Measurements from ENCODE around the gene MPDU1.
"Not testable (repeated sequence)": the region's sequence is repeated elsewhere in the genome, so short reads cannot be mapped to it uniquely, and the experiment has no call there.

MPDU1 gene

DNA sequence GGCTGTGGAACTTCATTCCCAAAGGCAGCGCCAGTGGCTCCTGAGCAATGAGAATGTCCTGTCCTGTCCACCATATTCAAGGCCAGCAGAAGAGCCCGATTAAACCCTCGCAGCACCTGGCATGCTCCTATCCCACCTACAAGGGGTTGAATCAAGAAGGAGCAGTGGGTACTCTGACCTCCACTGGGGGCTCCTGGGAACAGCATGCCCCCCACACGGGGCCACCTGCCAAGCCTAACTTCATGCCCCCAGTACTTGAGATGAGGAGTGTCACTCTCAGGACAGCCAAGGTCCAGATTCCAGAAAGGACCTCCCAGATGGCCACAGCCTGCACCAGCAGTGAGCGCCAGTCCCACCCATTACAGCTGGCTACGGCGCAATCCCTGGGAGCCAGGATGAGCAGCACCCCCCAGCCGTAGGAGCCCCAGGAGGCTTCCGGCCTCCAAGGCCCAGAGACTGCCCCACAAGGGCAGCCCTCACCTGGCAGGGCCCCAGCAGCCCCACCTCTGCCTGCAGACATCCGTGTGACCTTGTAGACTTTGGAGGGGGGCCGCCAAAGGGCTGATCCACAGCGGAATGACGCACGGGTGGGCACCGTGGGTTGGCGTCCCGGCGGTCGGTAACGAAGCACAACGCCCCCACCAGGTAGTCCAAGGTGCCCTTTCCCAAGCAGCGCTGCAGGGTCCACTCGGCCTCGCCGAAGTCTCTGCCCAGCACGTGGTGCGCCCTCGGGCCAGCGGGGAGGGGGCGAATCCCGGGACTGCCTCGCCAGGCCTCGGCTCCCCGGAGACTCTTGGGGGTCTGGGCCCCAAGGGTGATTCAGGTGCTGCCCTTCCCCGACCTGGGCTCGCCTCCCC, 1.0 kb upstream of the MPDU1 start:
- DNase-seq, result no peak

- DNase-seq, result no peak
These were observed 3.2 kb downstream of the MPDU1 start for GRCh38 chr17:7586673-7587419.

DNA sequence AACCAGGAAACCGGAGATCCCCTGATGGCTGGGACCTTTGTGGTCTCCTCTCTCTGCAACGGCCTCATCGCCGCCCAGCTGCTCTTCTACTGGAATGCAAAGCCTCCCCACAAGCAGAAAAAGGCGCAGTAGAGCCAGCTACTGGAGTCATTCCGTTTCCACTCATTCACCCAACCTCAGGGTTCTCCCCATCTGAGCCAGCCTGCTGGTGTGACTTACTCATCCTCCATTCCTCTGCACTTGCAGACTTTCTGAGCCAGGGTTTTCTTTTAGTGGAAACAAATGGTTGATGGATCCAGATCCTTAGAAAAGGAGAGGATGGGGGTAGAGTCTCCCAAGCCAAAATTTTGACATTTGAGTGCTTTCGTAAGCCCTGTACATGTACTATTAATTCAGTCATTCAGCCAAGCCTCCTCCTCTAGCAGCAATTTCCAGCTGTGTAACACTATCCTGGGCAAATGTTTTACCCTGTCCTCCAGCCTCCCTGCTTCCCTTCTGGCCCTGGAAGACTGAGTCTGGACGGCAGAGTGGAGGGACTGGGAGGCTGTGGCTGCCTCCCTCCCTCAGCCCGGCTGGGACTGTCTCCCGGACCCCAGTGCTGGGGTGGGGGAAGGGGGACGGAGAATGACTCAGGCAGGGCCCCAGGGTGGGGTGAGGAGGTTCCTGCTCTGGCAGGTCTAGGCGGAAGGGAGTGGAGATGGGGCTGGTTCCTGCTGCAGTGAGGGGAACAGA, 3.9 kb downstream of the MPDU1 start:
- DNase-seq, result peak; percentile 95

GRCh38 chr17:7588553-7589203, 5.0 kb downstream of the MPDU1 start:
- DNase-seq, result no peak

- peak; percentile 83 for DNase-seq
These were observed 5.7 kb downstream of the MPDU1 start for GRCh38 chr17:7589204-7589868.

- DNase-seq, result no peak
These were observed 6.4 kb downstream of the MPDU1 start, which contains the start of gene SOX15 for GRCh38 chr17:7589891-7590691. TSS of gene SOX15 (minus strand) at chr17:7590094. CDS start at chr17:7589676, 418 bp downstream.

GRCh38 chr17:7590743-7591142, 7.1 kb downstream of the MPDU1 start:
- peak; percentile 63 for DNase-seq

- no peak for DNase-seq
These were observed 7.9 kb downstream of the MPDU1 start for GRCh38 chr17:7591596-7591995.

DNA sequence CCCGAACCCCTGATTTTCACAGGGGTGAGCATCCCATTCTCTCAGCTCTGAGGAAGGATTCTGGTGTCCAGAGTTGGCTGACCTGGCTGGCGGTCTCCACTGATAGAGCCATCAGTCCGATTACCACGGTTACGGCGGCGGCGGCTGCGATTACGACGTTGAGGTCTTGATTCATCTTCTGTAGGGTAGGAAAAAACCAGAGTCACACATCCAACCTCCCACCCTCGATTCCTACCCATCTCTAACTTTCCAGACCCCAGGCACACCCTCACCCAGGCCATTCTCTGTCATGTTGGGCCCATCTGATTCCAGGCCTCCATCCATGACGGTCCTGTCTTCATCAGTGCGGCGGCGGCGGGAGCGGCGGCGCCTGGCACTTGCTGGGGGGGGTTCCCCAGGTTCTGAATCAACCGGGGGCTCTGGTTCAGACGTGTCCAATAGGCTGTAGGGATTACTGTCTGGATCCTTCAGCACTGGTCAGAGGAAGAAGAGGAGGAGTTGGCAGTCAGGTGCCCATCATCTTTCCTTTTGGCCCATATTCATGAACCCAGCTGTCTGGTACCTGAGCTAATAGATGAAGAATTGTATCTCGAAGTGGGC, 8.9 kb downstream of the MPDU1 start:
- no peak for DNase-seq

DNA sequence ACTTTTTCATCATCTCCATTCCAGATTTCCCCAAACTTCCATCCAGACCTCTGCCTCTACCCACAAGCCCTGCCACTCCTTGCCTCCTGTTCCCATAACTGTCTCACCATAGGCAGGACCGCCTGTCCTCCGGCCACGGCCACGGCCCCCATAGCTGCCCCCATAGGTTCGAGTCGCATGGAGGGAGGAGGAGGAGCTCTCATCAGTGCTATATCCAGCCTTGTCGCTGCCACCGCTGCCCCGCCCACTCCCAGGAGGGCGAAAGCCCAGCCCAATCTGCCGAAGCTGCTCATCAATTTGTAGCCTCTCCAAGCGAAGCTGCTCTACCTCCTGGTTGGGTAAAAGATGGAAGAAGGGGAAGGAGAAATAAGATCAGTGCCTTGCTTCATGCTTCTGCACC, 9.6 kb downstream of the MPDU1 start:
- DNase-seq, result no peak

DNA sequence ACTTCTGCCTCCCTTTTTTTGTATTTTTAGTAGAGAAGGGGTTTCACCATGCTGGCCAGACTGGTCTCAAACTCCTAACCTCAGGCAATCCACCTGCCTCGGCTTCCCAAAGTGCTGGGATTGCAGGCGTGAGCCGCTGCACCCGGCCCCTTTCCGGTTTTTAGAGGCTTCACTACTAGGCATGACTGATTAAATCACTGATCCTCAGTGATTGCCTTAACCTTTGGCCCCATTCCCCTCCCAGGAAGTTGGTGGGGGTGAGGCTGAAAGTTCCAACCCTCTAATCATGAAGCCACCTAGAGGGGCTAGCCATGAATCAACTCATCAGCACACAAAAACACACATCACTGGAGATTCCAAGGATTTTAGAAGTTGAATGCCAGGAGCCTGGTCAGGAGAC, 13.9 kb downstream of the MPDU1 start:
- DNase-seq, result not testable (repeated sequence)

GRCh38 chr17:7606280-7606679, 22.6 kb downstream of the MPDU1 start:
- no peak for DNase-seq

DNA sequence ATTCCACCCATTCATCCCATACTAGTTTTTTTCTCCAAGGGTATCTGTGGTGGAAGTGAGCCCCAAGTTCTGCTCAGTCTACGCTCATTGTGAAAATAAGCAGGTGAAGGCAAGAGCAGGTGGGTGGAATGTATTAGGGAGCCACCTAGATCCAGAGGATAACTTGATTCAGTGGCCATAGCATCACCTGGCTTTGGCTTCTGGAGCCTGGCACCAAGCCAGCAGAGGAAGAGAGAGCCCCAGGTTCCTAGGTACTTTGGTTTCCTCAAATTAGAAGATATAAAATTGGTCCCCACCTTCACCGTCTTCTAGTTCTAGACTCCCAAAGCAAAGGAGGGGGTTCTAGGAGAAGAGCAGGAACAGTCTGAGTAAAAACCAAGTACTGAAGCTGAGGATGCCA, 27.0 kb downstream of the MPDU1 start:
- no peak for DNase-seq

GRCh38 chr17:7611635-7612293, 28.1 kb downstream of the MPDU1 start:
- no peak for DNase-seq

DNA sequence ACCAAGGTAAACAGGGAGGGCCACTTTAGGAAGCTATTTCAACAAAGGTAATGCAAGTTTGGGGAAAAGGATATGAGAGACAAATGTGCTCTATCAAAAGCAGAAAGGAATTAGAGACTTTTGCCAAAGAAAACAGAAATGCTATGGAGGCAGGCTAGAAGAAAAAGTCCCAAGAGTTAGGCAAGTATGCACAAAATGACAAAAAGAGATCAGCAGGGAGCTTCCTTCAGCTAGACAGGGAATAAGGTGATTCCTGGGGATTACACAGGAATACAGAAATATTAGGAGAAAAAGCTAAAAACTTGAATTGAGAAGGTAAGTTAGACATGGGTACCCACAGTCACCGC, 28.6 kb downstream of the MPDU1 start:
- peak; percentile 17 for DNase-seq

GRCh38 chr17:7613769-7614424, 30.2 kb downstream of the MPDU1 start:
- DNase-seq, result peak; percentile 68

DNA sequence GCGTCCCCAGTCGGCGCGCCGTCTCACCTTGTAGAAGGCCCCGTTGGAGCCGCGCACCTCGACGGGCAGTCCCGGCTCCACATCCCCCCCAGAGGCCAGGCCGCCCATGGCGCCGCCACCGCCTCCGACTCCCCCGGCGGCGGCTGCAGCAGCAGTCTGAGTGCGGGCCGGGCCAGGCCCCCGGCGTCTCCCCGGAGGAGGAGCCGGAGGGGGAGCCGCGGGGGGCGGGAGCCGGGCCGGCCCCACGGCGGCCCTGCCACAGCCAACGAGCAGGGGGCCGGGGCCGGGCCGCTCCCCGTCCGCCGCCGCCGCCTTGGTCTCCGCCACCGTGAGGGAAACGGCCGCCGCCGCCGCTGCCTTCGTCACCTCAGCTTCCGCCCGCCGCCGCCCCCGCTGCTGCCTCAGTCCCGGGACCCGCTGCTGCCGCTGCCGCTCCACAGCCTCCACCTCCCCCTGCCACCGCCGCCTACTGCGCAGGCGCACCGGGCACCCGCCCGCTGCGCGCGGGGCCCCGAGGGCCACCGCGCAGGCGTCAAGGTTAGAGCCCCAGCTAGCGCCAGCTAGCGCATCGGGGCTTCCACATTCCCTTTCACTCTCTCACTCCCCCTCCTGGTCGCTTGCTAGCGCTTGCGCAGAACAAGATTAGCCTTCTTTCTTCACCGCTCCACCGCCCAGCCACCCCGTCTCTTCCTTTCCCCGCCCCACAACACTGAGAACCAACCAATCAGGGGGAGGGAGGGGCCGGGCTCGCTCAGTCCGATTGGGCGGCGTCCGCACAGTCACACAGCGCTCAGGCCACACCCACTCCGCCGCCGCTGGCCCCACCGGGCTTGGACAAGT, 31.0 kb downstream of the MPDU1 start, which contains the start of gene FXR2:
Gene FXR2, minus strand, starts transcription at position 473 of the 840 bp plus-strand sequence. Its CDS starts 365 bp downstream, at position 108.
- peak; percentile 100 for DNase-seq

DNA sequence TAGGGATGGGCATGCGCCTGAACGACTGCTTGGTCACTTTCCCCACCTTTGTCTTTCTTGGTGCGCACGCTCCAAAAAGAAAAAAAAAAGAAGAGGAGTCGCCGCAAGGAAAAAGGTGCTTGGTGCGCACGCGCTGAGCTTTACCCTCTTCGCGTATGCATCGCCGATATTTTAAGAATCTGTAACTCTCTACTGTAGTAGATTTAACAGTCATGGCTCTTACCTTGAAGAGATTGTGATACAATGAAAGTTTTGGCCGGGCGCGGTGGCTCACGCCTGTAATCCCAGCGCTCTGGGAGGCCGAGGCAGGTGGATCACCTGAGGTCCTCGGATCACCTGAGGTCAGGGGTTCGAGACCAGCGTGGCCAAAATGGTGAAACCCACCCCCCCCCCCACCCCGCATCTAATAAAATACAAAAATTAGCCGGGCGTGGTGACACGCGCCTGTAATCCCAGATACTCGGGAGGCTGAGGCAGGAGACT, 31.7 kb downstream of the MPDU1 start:
- DNase-seq, result no peak

- no peak for DNase-seq
These were observed 35.0 kb downstream of the MPDU1 start for GRCh38 chr17:7618608-7619007.

Data from fibroblast of skin of right biceps (primary cell).